Skeletal muscle tissue (tissue), 4 donors: Measurements from ENCODE around the gene BSN. TPM values are rescaled to one million over a fixed set of nuclear protein-coding genes. Genes with fewer than 3 reads are reported as not detected.

Source experiments
- H3K27ac ChIP-seq: one replicate; pipeline ENCODE4 v1.7.0; 2013; ENCODE audit warnings: mild to moderate bottlenecking, low read depth, low read length, inconsistent platforms
- H3K27me3 ChIP-seq, 3 donors: one replicate each; pipeline ENCODE4 v1.7.0; 2013; ENCODE audit warnings: low read length in 3 of 3; ENCODE audit not compliant: control insufficient read depth in 3 of 3, insufficient read depth in 3 of 3
- H3K36me3 ChIP-seq, 3 donors: one replicate each; pipeline ENCODE4 v1.7.0; 2013; ENCODE audit warnings: low read length in 3 of 3; ENCODE audit not compliant: control insufficient read depth in 3 of 3, insufficient read depth in 3 of 3
- H3K4me1 ChIP-seq, 3 donors: one replicate each; pipeline ENCODE4 v1.7.0; 2013; ENCODE audit warnings: low read length in 3 of 3, mild to moderate bottlenecking in 3 of 3; ENCODE audit not compliant: control insufficient read depth in 3 of 3, insufficient read depth in 3 of 3
- H3K4me3 ChIP-seq, 3 donors: one replicate each; pipeline ENCODE4 v1.7.0; 2013; ENCODE audit warnings: low read length in 3 of 3
- H3K9ac ChIP-seq, 3 donors: one replicate each; pipeline ENCODE4 v1.7.0; 2013; ENCODE audit warnings: low read length in 3 of 3, mild to moderate bottlenecking in 3 of 3, moderate library complexity in 2 of 3, low read depth in 1 of 3
- H3K9me3 ChIP-seq, 3 donors: one replicate each; pipeline ENCODE4 v1.7.0; 2013; ENCODE audit warnings: low read length in 3 of 3; ENCODE audit not compliant: control insufficient read depth in 3 of 3
- total RNA-seq: library from RNA; depleted of rRNA; stranded (reverse); fragments of >200 nt; gene quantifications from one replicate; pipeline ENCODE4 v1.2.3, GENCODE V29; 2014
- donor health status: Osteomylitis.

BSN gene
- total RNA-seq, 1 donor from 2014 or later, result under 0.01 TPM

DNA sequence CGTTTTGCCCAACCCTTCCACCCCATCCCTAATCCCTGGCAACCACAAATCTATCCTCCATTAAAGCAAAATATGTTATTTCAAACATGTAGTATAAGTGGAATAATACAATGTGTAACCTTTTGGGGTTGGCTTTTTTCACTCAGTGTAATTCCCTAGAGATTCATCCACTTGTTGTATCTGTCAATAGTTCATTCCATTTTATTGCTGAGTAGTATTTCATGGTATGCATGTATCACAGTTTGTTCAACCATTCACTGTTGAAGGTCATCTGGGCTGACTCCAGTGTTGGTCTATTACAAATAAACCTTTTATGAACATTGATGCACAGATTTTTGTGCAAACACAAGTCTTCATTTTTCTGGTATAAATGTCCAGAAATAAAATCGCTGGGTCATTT lies 38.8 kb downstream of the BSN start:
- Histone ChIP-seq H3K9me3 (no peaks in the 10 kb centered on the region), H3K4me3 (no peak overlapping the region), H3K27me3 (no peaks in the 10 kb centered on the region), H3K36me3 (no peaks in the 10 kb centered on the region), H3K27ac (no peak overlapping the region), H3K4me1 (no peaks in the 10 kb centered on the region), H3K9ac (no peak overlapping the region)

DNA sequence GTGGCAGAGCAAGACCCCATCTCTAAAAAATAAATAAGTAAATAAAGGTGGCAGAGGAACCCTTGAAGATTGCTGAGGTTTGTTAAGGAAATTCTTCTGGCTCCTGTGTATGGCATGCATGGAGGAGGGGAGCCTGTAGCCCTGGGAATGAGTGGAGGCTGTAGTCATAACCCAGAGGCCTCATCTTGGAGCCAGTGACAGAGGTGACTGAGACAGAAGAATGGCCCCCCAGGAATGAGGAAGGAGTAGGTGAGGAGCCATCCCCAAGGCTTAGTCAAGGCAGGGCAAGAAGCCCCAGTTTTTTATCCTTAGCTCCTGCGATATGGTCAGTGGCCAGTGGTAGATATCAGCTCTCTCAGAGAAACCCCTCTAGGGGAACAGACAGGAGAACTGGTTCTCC lies 46.5 kb downstream of the BSN start:
- Histone ChIP-seq H3K36me3 (no peaks in the 10 kb centered on the region), H3K4me1 (no peaks in the 10 kb centered on the region), H3K27me3 (no peaks in the 10 kb centered on the region), H3K4me3 (no peak overlapping the region), H3K9ac (no peak overlapping the region), H3K27ac (no peak overlapping the region), H3K9me3 (no peaks in the 10 kb centered on the region)

DNA sequence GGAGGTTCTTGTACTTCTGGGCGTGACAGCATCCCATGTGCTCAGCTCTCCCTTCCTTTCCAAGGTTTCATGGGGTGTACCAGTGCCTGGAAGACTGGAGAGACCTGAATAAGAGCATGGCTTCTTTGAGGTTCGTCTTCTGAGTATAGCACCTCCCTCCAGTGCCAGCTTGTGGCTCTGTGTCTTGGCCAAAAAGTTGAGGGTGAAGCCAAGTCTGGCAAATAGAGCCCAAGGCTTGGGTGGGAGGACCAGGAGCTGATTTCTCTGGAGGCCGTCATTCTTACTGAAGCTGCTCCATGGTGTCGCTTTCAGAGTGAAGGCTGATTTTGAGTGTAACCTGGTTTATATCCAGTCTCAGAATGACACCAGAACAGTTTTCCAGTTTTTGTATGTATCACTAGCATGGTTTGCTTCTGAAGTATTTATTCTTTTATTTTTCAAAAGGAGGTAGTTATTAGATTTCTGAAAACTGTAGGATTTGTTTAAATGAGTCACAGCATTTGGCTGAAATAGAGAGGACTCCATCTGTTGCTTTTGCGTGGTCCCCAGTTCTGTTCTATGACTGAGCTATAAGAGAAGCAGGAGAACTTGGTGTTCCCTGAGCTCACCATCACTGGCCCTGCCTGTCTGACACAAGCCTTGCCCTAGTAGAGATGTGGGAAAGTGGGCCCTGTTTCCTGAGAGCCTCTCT lies 47.2 kb downstream of the BSN start:
- Histone ChIP-seq H3K27me3 (no peaks in the 10 kb centered on the region), H3K4me3 (no peak overlapping the region), H3K9ac (no peak overlapping the region), H3K9me3 (no peaks in the 10 kb centered on the region), H3K36me3 (no peaks in the 10 kb centered on the region), H3K27ac (no peak overlapping the region), H3K4me1 (no peaks in the 10 kb centered on the region)

- H3K27ac ChIP-seq, result no peak overlapping the region
- no peak overlapping the region for H3K9ac ChIP-seq
- H3K9me3 ChIP-seq, result no peaks in the 10 kb centered on the region
- H3K27me3 ChIP-seq, result no peaks in the 10 kb centered on the region
- H3K36me3 ChIP-seq, result no peaks in the 10 kb centered on the region
- no peaks in the 10 kb centered on the region for H3K4me1 ChIP-seq
- H3K4me3 ChIP-seq, result no peak overlapping the region
Measured at GRCh38 chr3:49602049-49602554, 47.8 kb downstream of the BSN start.

GRCh38 chr3:49602877-49603411 lies 48.7 kb downstream of the BSN start:
- Histone ChIP-seq H3K4me3 (no peak overlapping the region), H3K9me3 (no peaks in the 10 kb centered on the region), H3K27ac (no peak overlapping the region), H3K9ac (no peak overlapping the region), H3K4me1 (peaks cover 0 to 6% (median 0%) of the 10 kb centered on the region in 3 donors), H3K36me3 (no peaks in the 10 kb centered on the region), H3K27me3 (no peaks in the 10 kb centered on the region)

- Histone ChIP-seq H3K27me3 (no peaks in the 10 kb centered on the region), H3K9ac (no peak overlapping the region), H3K27ac (no peak overlapping the region), H3K4me3 (no peak overlapping the region), H3K4me1 (peaks cover 0 to 8% (median 2%) of the 10 kb centered on the region in 3 donors), H3K36me3 (no peaks in the 10 kb centered on the region), H3K9me3 (no peaks in the 10 kb centered on the region)
Measured at GRCh38 chr3:49606427-49606826, 52.1 kb downstream of the BSN start.

- Histone ChIP-seq H3K4me1 (peaks cover 0 to 8% (median 2%) of the 10 kb centered on the region in 3 donors), H3K27ac (no peak overlapping the region), H3K27me3 (no peaks in the 10 kb centered on the region), H3K9me3 (no peaks in the 10 kb centered on the region), H3K9ac (no peak overlapping the region), H3K4me3 (no peak overlapping the region), H3K36me3 (no peaks in the 10 kb centered on the region)
Measured at GRCh38 chr3:49607105-49607591, 52.9 kb downstream of the BSN start.

GRCh38 chr3:49607796-49608195 lies 53.5 kb downstream of the BSN start:
- Histone ChIP-seq H3K9ac (no peak overlapping the region), H3K4me3 (no peak overlapping the region), H3K27me3 (no peaks in the 10 kb centered on the region), H3K4me1 (peaks cover 0 to 8% (median 2%) of the 10 kb centered on the region in 3 donors), H3K9me3 (no peaks in the 10 kb centered on the region), H3K27ac (no peak overlapping the region), H3K36me3 (no peaks in the 10 kb centered on the region)

DNA sequence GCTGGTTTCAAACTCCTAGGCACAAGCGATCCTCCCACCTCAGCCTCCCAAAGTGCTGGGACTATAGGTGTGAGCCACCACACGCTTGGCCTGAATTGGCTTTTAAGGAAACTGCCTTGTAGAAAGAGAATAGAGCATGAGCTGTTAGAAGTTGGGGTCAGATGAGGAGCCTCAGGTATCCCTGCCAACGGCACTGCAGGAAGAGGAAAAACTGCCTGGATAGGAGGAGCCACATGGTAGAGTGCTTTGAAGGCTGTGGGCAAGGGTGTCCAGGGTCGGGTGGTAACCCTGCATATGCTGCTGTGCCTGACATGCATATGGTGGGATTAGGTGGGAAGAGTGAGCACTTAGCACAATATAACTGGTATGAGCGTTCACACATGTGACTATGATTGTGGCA lies 55.0 kb downstream of the BSN start:
- Histone ChIP-seq H3K27me3 (no peaks in the 10 kb centered on the region), H3K27ac (no peak overlapping the region), H3K4me3 (no peak overlapping the region), H3K9me3 (no peaks in the 10 kb centered on the region), H3K4me1 (peaks cover 0 to 8% (median 2%) of the 10 kb centered on the region in 3 donors), H3K9ac (no peak overlapping the region), H3K36me3 (no peaks in the 10 kb centered on the region)

- Histone ChIP-seq H3K9me3 (no peaks in the 10 kb centered on the region), H3K27ac (no peak overlapping the region), H3K4me1 (peaks cover 0 to 8% (median 2%) of the 10 kb centered on the region in 3 donors), H3K36me3 (no peaks in the 10 kb centered on the region), H3K9ac (no peak overlapping the region), H3K4me3 (no peak overlapping the region), H3K27me3 (no peaks in the 10 kb centered on the region)
Measured at GRCh38 chr3:49609815-49610214, 55.5 kb downstream of the BSN start.
